ENCODE measurements around the gene UTP11.
"Not testable (repeated sequence)": the region's sequence is repeated elsewhere in the genome, so short reads cannot be mapped to it uniquely, and the experiment has no call there.

GRCh38 chr1:37975083-37975482, 37.5 kb upstream of the UTP11 start:
- TF ChIP-seq CTCF (conservative IDR thresholded peaks at IDR 0.05; ENCODE audit: low read length): peak; percentile 71
- TF ChIP-seq EZH2phosphoT487 (IDR thresholded peaks at IDR 0.05; ENCODE audit: borderline replicate concordance, low read depth, low read length): not testable (repeated sequence)

All from OCI-LY7 (cell line).